DMS 273 treated with DMSO at 0.1 percent for 48 hours (cell line): ENCODE results near the gene LSM14B.
A peak's percentile ranks its signal among the peaks of the same experiment; 100 is the strongest.
"Not testable (repeated sequence)": the region's sequence is repeated elsewhere in the genome, so short reads cannot be mapped to it uniquely, and the experiment has no call there.

ENCODE experiments used
- DNase-seq: peaks from one replicate; lab custom pipeline; 2025; lab: John Stamatoyannopoulos, UW

The LSM14B gene

DNA sequence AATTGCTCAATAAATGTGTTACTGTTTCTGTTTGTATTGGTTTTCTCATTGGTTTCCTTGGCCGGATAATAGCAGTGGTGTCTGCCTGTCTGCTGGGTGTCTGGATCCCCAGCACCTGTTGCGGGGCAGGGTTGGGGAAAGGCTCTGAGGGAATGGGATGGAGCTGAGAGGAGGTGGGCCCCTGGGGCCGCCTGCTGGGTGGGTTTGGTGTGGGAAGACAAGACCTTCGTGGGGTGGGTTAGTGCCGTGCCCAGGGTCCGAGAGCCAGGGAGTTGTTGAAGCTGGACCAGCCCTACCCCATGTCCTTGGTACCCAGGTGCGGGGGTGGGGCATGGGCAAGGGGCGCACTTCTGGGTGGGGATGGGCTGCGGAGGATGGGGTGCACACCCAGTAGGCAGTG is 25.3 kb downstream of the LSM14B start:
- no peak for DNase-seq

DNA sequence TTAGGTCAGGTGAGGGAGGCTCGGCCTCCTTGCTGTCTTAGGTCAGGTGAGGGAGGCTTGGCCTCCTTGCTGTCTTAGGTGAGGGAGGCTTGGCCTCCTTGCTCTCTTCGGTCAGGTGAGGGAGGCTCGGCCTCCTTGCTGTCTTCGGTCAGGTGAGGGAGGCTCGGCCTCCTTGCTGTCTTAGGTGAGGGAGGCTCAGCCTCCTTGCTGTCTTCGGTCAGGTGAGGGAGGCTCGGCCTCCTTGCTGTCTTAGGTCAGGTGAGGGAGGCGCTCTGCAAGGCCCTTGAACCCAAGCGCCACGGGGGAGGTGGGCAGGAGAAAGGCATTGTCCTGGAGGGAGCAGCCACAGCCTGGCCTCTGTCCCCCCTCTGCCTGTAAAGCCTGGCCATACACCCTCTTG is 26.1 kb downstream of the LSM14B start:
- not testable (repeated sequence) for DNase-seq

DNA sequence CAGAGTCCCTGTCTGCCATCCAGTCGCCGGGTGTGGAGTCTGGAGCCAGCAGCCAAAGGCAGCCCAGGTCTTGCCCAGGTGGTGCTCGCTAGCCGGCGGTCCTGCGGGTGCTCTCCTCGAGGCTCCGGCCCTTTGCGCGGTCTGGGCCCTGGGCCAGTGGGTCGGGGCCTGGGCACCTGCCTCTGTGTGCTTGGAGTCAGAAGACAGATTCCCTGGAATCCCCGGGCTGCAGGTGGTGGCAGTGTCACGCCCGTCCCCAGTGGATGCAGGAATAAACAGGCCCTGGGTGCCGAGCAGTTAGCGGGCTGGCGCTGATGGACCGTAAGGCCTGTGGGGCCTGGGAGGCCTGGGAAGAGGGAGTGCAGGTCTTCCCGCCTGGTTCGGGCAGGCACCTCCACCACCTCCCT is 26.6 kb downstream of the LSM14B start:
- DNase-seq = no peak

DNA sequence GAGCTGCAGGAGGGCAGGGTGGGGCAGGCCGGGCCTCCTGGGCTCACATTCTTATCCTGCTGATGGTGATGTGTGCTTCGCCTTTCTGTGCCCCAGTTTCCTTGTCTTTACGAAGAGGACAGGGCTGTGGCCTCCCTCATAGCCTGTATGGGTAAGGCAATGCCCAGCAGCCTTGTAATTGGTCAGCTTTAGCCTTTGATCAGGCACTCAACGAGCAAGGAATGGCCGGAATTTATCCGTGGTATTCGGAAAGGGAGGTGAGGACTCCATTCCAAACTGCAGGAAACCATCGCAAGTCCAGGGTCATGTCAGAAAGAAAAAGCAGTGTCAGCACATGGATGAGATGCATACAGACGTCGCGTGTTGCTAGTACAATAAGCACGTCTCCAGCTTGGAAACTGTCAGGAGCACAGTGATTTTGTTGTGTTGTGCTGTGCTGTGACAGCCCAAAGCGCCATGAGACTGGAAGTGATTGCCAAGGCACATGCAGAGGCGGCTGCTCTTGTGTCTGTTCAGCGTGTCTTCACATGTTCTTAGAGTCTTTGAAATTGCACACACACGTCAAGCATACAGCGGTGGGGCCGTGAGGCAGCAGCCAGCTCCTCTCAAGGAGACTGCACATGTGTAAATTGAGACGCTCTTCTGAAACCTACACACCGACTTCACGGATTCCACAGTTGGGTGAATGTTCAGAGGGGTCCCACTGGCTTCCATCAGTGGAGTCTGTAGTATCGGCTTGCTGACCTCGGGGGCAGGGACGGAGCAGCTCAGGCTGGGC is 27.4 kb downstream of the LSM14B start:
- no peak for DNase-seq

DNA sequence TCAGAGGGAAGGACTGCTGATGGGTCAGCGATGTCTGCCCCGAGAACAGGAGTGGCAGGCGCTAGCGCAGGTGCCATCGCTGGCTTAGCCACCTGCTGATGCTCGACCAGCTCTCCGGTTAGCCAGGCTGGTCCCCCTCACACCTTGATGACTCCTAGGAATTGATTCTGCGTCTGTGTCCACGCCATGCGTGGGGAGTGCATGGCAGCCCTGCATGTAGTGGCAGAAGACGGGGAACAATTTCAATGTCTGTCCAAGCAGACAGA is 28.0 kb downstream of the LSM14B start:
- no peak for DNase-seq

DNA sequence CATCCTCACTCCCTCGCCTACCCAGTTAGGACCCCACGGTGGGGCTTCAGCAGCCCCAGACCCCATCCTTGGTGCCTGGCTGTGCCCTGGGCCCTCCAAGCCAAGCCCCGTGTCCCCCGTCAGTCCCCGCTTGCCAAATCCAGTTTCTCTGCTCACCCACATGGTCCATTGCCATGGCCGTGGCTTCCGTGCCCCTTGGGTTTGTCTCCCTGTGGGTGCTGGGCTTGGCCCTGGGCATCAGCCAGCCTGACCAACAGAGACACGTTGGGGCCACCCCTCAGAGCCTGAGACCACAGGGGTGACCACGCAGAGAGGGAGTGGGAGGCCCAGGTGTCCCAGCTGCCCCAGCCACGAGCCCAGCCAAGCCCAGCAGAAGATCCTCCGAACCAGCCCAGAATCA is 28.9 kb downstream of the LSM14B start:
- no peak for DNase-seq

DNA sequence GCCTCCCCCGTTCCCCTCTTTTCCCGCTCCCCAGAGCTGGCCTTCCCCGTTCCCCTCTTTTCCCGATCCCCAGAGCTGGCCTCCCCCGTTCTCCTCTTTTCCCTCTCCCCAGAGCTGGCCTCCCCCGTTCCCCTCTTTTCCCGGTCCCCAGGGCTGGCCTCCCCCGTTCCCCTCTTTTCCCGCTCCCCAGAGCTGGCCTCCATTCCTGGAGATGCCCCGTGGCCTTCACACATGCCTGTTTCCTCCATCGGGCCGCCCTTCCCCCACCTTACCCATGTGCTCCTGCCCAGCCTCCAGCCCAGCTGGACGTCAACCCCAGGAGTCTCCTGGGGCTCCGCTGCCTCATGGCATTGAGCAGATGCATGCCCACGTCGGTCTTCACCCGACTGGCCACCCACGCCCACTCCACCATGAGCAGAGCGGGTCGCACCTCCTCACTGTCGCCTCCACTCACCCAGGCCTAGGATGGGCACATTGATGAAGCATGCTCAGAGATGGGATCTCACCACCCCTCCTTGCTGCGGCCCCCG is 29.6 kb downstream of the LSM14B start:
- DNase-seq = no peak

DNA sequence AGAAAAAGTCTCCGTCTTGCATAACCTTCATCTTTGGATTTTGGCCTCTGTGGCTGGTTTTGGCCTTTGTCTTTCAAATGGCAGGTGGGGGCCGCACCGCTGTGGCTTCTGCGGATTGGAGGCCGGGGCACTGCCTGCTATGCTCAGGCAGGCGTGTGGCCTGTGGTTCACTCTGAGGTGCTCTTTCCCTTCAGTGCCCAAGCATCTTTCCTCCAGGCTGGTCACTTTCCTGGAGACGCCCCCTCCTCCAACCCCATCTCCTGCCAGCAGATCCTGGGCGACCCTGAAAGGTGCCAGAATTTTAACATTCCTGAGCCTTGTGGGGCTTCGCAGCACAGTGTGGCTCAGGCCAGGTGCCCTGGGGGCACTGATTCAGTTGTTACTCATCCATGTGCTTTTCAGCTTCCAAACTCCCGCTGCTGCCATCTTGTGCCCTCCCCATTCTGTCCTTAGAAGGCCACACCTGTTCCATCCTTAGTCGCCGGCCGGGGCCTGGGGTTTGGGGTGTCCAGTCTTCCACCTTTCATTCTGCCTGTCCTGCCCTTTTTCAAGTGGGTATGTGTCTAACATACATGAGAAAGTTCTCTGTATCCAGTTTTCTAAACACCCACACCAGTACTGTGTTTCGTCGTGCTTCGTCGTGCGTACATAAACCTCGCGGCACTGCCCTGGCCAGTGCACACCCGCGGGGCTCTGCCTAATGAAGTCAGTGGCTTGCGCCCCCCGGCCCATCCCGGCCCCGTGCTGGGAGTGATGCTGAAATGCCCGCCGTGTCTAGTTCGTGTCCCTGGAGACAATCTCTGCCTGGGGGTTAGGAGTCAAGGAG is 33.4 kb downstream of the LSM14B start:
- no peak for DNase-seq

DNA sequence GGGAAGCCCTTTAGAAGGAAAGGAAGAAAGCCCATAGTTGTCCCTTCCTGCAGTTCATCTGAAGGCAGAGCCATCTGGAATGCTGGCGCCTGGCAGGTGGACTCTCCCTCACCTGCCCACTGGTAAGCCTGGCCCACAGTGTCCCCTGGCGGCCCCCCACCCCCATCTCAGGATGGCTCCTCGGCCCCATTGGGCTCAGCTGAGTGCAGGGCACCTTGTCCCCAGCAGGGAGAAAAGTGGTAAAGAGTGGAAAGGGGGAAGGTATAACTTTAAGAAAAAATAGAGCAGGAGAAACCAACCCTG is 33.9 kb downstream of the LSM14B start:
- no peak for DNase-seq

DNA sequence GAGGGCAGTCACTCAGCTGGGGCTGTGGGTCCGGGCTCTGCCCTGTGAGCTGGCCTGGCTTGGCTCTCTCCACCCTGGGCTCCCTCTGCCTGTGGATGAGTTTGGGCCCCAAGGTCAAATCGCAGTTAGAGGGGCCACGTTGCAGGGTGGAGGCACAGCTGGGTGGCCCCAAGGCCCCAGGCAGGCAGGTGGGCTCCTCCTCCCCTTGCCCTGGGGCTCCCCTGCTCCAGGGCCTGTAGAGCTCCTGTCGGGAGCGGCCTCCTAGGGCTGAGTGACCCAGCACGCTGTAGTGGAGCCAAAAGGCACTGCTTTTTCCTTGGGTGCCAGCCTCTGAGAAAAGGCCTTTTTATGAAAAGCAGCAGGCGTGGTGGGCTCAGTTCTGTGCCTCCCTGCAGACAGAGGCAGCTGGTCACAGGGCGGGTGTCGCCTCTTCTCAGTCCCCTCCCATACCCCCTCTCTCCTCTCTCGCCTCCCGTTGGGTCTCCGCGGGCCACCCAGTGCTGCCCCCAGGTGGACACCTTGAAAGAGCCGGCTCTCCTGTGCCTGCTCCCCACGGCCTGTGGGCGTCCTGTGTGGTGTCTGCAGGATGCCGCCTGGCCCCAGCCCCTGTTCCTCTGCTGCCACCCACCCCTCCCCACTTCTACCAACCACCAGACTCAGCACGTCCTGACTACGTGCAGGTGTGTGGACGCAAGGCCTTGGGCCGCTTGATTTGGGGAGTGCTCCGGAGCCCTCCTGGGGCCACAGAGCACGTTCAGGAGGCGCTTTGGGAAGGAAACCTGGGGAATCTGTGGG is 34.5 kb downstream of the LSM14B start:
- peak; percentile 24 for DNase-seq

DNA sequence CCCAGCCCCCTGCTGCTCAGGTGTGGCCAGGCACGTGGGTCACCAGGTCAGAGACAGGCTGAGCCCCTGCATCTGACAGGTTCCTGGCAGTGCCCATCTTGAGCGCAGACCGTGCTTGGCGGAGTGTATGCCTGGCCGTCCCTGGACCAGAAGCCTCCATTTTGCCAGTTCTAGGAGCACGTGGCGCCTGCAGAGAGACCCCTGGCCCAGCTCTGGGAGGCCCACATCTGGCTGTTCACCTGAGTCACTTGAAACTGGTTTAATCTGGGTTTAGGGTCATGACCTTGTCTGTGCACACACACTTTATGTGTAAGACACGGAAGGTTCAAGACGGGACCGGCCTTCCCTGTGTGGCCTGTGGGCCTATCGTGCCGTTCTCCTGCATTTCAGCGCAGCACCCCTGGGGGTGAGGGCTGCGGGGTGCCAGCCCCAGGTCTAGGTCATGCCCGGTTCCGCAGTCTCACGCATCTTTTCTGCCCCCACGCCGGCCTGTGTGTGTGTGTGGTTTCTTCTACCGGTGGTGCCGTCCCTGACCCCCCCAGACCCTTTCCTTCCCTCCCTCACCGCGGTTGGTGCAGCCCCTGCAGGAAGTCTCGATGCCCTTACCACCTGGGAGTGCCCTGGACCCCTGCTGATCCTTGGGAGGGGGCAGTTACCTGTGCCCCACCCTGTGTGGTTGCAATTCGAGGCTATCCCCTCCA is 35.3 kb downstream of the LSM14B start:
- DNase-seq = no peak

DNA sequence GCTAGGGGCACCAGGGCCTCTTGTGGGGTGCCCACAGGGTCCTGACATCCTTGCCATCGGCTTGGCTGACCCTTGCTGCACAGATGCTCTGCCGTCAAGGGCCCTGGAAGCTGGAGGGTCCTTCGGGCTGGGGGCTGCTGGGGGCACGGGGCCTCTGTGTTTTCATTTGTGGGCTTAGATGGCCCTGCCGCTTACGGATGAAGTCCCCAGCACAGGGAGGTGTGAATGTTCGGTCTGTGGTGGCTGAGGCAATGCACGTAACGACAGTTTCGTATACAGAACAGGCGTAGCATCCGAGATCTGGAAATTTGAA is 35.8 kb downstream of the LSM14B start:
- DNase-seq = no peak

DNA sequence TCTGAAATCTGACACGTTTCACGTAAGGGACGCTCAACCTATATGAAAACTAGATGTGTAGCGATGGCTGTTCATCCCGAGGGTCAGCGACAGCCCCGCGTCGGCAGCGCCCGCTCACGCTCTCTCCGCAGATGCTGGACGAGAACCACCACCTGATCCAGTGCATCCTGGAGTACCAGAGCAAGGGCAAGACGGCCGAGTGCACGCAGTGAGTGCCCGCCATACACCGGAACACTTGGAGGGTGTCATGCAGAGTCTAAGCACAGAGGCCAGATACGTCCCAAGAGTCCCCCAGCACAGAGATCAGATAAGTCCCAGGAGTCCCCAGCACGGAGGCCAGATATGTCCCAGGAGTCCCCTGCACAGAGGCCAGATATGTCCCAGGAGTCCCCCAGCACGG is 36.3 kb downstream of the LSM14B start:
- no peak for DNase-seq

DNA sequence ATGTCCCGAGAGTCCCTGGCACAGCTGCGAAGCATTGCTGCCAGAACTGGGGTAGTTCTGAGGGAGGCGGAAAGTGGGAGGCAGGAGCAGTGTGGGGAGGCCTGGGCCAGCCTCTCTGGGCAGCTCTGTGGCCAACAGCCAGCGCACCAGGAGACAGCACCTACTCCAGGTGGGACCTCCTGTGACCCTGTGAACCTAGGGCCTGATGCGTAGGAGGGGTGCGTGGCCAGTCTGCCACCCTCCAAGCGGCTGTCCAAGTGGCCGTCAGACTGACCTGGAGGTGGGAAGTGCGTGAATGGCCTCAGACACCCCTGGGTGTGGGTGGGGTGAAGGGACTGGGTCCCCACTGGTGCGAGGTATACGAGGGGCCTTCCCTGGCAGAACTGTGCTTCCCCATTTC is 36.8 kb downstream of the LSM14B start:
- no peak for DNase-seq

DNA sequence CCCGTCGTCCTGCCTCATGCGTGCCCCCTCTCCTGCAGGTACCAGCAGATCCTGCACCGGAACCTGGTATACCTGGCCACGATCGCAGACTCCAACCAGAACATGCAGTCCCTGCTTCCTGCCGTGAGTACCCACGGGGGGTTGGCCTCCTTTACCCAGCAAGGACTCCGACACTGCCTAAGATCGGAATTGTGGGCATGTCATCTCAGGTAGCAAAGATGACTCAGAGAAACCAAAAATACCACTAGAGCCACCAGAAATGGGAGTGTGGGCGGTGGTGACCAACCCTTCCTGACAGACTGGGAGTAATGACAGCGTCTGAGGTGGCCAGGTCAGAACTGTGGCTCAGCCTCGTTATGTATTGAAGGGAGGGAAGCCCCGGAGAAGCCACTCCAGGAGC is 37.6 kb downstream of the LSM14B start:
- no peak for DNase-seq

DNA sequence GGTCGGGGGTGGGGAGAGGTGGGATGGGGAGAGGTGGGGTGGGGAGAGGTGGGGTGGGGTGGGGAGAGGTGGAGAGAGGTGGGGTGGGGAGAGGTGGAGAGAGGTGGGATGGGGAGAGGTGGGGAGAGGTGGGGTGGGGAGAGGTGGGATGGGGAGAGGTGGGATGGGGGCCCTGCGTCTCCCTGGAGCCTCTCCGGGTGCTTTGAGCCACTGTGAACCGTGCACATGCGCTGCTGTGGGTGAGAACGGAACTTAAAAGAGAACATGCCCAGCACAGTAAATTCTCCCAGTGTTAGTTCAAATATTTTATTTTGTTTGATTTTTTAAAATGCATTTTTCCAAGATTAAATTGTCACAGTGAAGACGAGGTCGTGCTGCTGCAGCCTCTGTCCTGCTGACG is 38.0 kb downstream of the LSM14B start:
- DNase-seq = no peak

DNA sequence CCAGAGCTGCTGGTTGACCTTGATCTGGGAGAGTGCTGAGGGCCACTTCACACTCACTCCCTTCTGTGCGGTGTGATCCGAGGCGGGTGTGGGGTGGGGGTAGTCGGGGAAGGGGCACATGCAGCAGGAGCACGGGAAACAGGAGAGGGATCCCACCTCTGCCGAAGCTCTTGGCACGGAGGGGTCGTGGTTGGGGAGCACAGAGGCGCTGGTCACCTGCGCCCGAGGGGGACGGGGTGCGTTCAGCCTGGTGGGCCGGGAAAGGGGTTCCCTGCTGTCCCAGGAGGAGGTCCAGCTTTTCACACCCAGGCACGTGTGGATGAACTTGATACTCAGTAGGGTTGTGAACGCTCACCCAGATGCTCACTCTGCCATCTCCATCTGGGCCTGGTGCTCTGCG is 38.6 kb downstream of the LSM14B start:
- no peak for DNase-seq

DNA sequence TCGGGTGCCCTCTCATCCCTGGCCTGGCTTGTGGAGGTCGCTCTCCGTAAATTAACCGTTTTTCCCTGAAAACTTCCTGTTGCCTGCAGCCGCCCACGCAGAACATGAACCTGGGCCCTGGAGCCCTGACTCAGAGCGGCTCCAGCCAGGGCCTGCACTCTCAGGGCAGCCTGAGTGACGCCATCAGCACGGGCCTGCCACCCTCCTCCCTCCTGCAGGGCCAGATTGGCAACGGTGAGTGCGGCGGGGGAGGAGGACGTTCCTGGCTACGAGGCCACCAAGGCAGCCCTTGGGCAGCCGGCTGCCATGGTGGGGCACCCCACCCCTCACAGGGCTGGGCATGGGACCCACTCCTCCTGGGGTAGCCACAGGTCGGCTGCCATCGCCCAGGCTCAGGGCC is 39.1 kb downstream of the LSM14B start:
- no peak for DNase-seq

DNA sequence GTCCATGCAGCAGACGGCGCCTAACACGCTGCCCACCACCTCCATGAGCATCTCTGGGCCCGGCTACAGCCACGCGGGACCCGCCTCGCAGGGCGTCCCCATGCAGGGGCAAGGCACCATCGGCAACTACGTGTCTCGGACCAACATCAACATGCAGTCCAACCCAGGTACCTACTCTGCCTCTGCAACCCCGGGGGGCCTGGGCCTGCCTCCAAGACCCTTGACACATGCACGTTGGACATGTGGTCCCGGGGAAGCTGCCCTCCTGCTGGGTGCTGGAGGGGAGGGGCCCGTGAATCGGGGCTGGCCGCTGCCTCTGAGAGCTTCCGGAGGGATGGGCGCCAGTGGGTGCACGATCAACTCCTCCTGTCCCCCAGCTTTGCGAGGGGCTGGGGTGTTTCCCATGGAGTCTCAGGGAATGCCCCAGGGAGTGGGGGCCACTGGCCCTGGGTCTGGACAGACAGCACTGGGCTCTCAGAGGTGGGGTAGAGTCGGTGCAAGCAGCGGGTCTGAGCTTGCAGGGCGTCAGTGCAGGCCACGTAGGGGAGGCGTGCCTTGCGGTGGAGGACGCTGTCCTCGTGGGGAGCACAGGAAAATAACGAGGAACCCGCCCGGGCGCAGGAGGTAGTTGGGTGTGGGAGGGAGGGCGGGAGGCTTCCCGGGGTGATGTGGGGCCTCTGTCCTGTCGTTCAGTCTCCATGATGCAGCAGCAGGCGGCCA is 40.6 kb downstream of the LSM14B start:
- no peak for DNase-seq

DNA sequence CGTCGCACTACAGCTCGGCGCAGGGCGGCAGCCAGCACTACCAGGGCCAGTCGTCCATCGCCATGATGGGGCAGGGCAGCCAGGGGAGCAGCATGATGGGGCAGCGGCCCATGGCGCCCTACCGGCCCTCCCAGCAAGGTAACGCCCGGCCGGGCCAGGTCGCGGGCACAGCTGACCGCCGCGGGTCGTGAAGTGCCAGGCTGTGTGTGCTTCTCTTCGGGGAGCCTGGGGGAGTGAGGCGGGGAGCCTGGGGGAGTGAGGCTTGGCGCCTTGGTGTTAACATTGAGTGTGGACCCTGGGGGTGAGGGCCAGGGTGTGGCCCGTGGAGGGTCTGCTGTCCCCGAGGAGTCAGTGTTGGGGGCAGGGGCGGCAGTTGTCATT is 41.2 kb downstream of the LSM14B start:
- no peak for DNase-seq

DNA sequence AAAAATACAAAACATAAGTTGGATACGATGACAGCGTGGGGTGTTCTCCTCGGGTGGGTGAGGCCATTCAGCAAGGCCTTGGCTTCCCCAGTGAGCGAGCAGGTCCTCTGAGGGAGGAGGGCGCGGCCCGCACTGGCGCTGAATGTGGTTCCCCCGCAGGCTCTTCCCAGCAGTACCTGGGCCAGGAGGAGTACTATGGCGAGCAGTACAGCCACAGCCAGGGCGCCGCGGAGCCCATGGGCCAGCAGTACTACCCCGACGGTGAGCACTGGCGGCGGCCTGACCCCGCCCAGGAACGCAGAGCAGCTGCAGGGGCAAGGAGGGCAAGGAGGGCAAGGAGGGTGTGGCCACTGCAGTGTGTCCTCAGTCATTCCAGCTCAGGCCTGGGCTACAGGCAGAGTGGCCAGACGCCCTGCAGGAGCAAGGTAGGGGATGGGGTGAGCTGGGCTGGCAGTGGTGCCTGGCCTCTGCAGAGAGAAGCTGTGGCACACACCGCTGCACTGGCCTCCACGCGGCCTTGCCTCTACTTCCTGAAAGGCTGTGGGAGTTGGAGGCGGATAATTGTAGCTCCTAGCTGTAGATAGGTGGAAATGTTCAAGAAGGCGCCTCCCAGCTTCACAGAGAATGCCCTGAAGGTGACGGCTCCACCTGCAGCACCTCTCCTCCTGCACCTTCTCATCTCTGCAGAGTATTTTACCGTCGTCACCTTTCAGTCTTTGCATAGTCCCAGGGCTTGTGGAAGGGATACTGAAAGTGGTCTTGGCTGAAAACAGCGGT is 41.9 kb downstream of the LSM14B start:
- no peak for DNase-seq
